GM08714 (cell line): ENCODE data around the gene BBS9.
"Not testable (repeated sequence)": the region's sequence is repeated elsewhere in the genome, so short reads cannot be mapped to it uniquely, and the experiment has no call there.

Source experiments
- H3K4me3 ChIP-seq: fragments of 200-500 bp; sonication (Bioruptor generic); 2 replicates; pipeline ENCODE4 v1.5.1; 2014; ENCODE audit warnings: mild to moderate bottlenecking, low read length, inconsistent platforms
- ZNF274 ChIP-seq: IDR thresholded peaks from 2 replicates; pipeline ENCODE4 v1.6.1; 2012; ENCODE audit warnings: mild to moderate bottlenecking, low read depth, low read length

The BBS9 gene

GRCh38 chr7:33258491-33258951 is 129.2 kb downstream of the BBS9 start:
- TF ChIP-seq ZNF274 = no peak
- H3K4me3 ChIP-seq = no peak overlapping the region

GRCh38 chr7:33261585-33261984 is 132.2 kb downstream of the BBS9 start:
- H3K4me3 ChIP-seq = no peak overlapping the region
- no peak for TF ChIP-seq ZNF274

- H3K4me3 ChIP-seq = no peak overlapping the region
- no peak for TF ChIP-seq ZNF274
Observed at GRCh38 chr7:33262476-33262875, 133.1 kb downstream of the BBS9 start.

GRCh38 chr7:33271839-33272371 is 142.5 kb downstream of the BBS9 start:
- H3K4me3 ChIP-seq = not testable (repeated sequence)

- no peak for TF ChIP-seq ZNF274
- H3K4me3 ChIP-seq = no peak overlapping the region
Observed at GRCh38 chr7:33273356-33273755, 144.0 kb downstream of the BBS9 start.

GRCh38 chr7:33276325-33276724 is 147.0 kb downstream of the BBS9 start:
- TF ChIP-seq ZNF274 = no peak

GRCh38 chr7:33276729-33277128 is 147.4 kb downstream of the BBS9 start:
- TF ChIP-seq ZNF274 = no peak

More at GRCh38 chr7:33276325-33276724, 147.0 kb downstream of the BBS9 start:
- no peak overlapping the region for H3K4me3 ChIP-seq

GRCh38 chr7:33278095-33278494 is 148.7 kb downstream of the BBS9 start:
- TF ChIP-seq ZNF274 = no peak
- H3K4me3 ChIP-seq = no peak overlapping the region

More at GRCh38 chr7:33276729-33277128, 147.4 kb downstream of the BBS9 start:
- no peak overlapping the region for H3K4me3 ChIP-seq

GRCh38 chr7:33286501-33286900 is 157.1 kb downstream of the BBS9 start:
- no peak for TF ChIP-seq ZNF274

GRCh38 chr7:33287738-33288137 is 158.4 kb downstream of the BBS9 start:
- no peak for TF ChIP-seq ZNF274
- no peak overlapping the region for H3K4me3 ChIP-seq

More at GRCh38 chr7:33286501-33286900, 157.1 kb downstream of the BBS9 start:
- no peak overlapping the region for H3K4me3 ChIP-seq

- TF ChIP-seq ZNF274 = no peak
- no peak overlapping the region for H3K4me3 ChIP-seq
Observed at GRCh38 chr7:33298848-33299247, 169.5 kb downstream of the BBS9 start.

- no peak for TF ChIP-seq ZNF274
- H3K4me3 ChIP-seq = no peak overlapping the region
Observed at GRCh38 chr7:33299425-33299824, 170.1 kb downstream of the BBS9 start.

GRCh38 chr7:33300131-33300530 is 170.8 kb downstream of the BBS9 start:
- no peak overlapping the region for H3K4me3 ChIP-seq
- no peak for TF ChIP-seq ZNF274

GRCh38 chr7:33300742-33301141 is 171.4 kb downstream of the BBS9 start:
- no peak for TF ChIP-seq ZNF274
- H3K4me3 ChIP-seq = no peak overlapping the region

- not testable (repeated sequence) for H3K4me3 ChIP-seq
Observed at GRCh38 chr7:33303978-33304557, 174.7 kb downstream of the BBS9 start.

- no peak for TF ChIP-seq ZNF274
Observed at GRCh38 chr7:33307205-33307604, 177.8 kb downstream of the BBS9 start.

More at GRCh38 chr7:33307205-33307604, 177.8 kb downstream of the BBS9 start:
- H3K4me3 ChIP-seq = no peak overlapping the region
